Lung (tissue), 12 donors: ENCODE results near the gene ATMIN. TPM values are rescaled to one million over a fixed set of nuclear protein-coding genes. Genes with fewer than 3 reads are reported as not detected.

ENCODE experiments used
- ATAC-seq: fragments of 200-7000 bp; cut with Tn5 transposase; one replicate; pipeline ENCODE4 v1.9.1; 2020; ENCODE audit warnings: moderate number of reproducible peaks; ENCODE audit not compliant: insufficient read depth, low FRiP score
- DNase-seq, 3 donors: peaks; one replicate each; pipeline ENCODE4 v3.0.0-alpha.2; 2013 to 2017
- H3K27ac ChIP-seq, 2 donors: one replicate each; pipeline ENCODE4 v1.5.1; 2013; ENCODE audit warnings: mild to moderate bottlenecking in 2 of 2, moderate library complexity in 2 of 2, control low read depth in 1 of 2, inconsistent platforms in 1 of 2, low read depth in 1 of 2, low read length in 1 of 2
- H3K27me3 ChIP-seq, 3 donors: one replicate each; pipeline ENCODE4 v1.5.1; 2013; ENCODE audit warnings: low read length in 2 of 3; ENCODE audit not compliant: control insufficient read depth in 3 of 3, insufficient read depth in 3 of 3
- H3K36me3 ChIP-seq, 4 donors: one replicate each; pipeline ENCODE4 v1.5.1; 2013; ENCODE audit warnings: low read length in 4 of 4, mild to moderate bottlenecking in 1 of 4, moderate library complexity in 1 of 4; ENCODE audit not compliant: control insufficient read depth in 4 of 4, insufficient read depth in 4 of 4
- H3K4me1 ChIP-seq, 5 donors: one replicate each; pipeline ENCODE4 v1.5.1; 2013; ENCODE audit warnings: low read length in 5 of 5, mild to moderate bottlenecking in 2 of 5, moderate library complexity in 1 of 5; ENCODE audit not compliant: control insufficient read depth in 5 of 5, insufficient read depth in 5 of 5
- H3K4me3 ChIP-seq: one replicate; pipeline ENCODE4 v1.5.1; 2013; ENCODE audit warnings: mild to moderate bottlenecking, control low read depth, moderate library complexity
- H3K9ac ChIP-seq, 2 donors: one replicate each; pipeline ENCODE4 v1.5.1; 2013; ENCODE audit warnings: low read length in 2 of 2, control low read depth in 1 of 2; ENCODE audit not compliant: insufficient read depth in 1 of 2
- H3K9me3 ChIP-seq, 4 donors: one replicate each; pipeline ENCODE4 v1.5.1; 2013; ENCODE audit warnings: low read length in 3 of 4, mild to moderate bottlenecking in 1 of 4, moderate library complexity in 1 of 4; ENCODE audit not compliant: control insufficient read depth in 4 of 4, insufficient read depth in 3 of 4
- WGBS, 2 donors: extraction: QIAGEN DNeasy Blood & Tissue Kit; methylation state at CpG; one replicate each; pipeline ENCODE4 v1.1.7; 2013; 5-methylcytosine and 5-hydroxymethylcytosine counted together
- polyA plus RNA-seq, 2 donors: library from polyadenylated mRNA; stranded (reverse); fragments of 200-250 nt; gene quantifications; one replicate each; pipeline ENCODE4 v1.2.1, GENCODE V29; 2013
- total RNA-seq, 2 donors: library from RNA; depleted of rRNA in 1 of 2; stranded (reverse); fragments of >200 nt in 1 of 2; gene quantifications; one replicate each; pipeline ENCODE4 v1.2.1, GENCODE V29; 2014 to 2021
- TF ChIP-seq, protein P1 (sequence below): IDR thresholded peaks from 2 replicates; pipeline ENCODE4 v1.5.1; 2012; ENCODE audit warnings: mild to moderate bottlenecking; ENCODE audit errors: control extremely low read depth, extremely low read depth
- donor health status: control.
- donor health status: control.
- donor health status: Bipolar disorder and iron deficiency.
- donor health status: healthy.
- donor health status: DM: yes; HTN: yes; CAD: no.

Gene ATMIN
- total and polyA plus RNA-seq, 4 donors, result 11.6 to 28.8 (median 19.1) TPM

- H3K27ac ChIP-seq, result no peak overlapping the region
- peaks cover 0 to 30% (median 11%) of the 10 kb centered on the region in 5 donors for H3K4me1 ChIP-seq
- no peaks in the 10 kb centered on the region for H3K9me3 ChIP-seq
- ATAC-seq (no peak), DNase-seq (no peak)
- H3K36me3 ChIP-seq, result no peaks in the 10 kb centered on the region
- TF ChIP-seq, protein P1, sequence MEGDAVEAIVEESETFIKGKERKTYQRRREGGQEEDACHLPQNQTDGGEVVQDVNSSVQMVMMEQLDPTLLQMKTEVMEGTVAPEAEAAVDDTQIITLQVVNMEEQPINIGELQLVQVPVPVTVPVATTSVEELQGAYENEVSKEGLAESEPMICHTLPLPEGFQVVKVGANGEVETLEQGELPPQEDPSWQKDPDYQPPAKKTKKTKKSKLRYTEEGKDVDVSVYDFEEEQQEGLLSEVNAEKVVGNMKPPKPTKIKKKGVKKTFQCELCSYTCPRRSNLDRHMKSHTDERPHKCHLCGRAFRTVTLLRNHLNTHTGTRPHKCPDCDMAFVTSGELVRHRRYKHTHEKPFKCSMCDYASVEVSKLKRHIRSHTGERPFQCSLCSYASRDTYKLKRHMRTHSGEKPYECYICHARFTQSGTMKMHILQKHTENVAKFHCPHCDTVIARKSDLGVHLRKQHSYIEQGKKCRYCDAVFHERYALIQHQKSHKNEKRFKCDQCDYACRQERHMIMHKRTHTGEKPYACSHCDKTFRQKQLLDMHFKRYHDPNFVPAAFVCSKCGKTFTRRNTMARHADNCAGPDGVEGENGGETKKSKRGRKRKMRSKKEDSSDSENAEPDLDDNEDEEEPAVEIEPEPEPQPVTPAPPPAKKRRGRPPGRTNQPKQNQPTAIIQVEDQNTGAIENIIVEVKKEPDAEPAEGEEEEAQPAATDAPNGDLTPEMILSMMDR, result no peak
- WGBS, 2 donors, result 85 to 87% methylated on average over 5 of the region's 5 CpGs
- no peak overlapping the region for H3K4me3 ChIP-seq
- H3K27me3 ChIP-seq, result no peaks in the 10 kb centered on the region
- H3K9ac ChIP-seq, result no peak overlapping the region
Measured at GRCh38 chr16:81001330-81001729, 34.3 kb upstream of the ATMIN start.

- Histone ChIP-seq H3K27ac (peak overlapping the region in 1 of 2 donors; percentile 73), H3K27me3 (no peaks in the 10 kb centered on the region), H3K9ac (no peak overlapping the region), H3K4me1 (peaks cover 0 to 27% (median 7%) of the 10 kb centered on the region in 5 donors), H3K9me3 (no peaks in the 10 kb centered on the region), H3K4me3 (no peak overlapping the region), H3K36me3 (peaks cover 0 to 3% (median 0%) of the 10 kb centered on the region in 4 donors)
- no peak for DNase-seq
- WGBS, 2 donors, result 76 to 78% methylated on average over 4 of the region's 4 CpGs
- TF ChIP-seq, protein P1, result no peak
- no peak for ATAC-seq
Measured at GRCh38 chr16:81003064-81003463, 32.6 kb upstream of the ATMIN start.

- no peaks in the 10 kb centered on the region for H3K27me3 ChIP-seq
- no peak overlapping the region for H3K9ac ChIP-seq
- DNase-seq (peak in 1 of 3 donors; percentile 33), ATAC-seq (no peak)
- H3K27ac ChIP-seq, result peak overlapping the region; percentile 60 to 73
- no peaks in the 10 kb centered on the region for H3K9me3 ChIP-seq
- H3K4me1 ChIP-seq, result peaks cover 0 to 32% (median 9%) of the 10 kb centered on the region in 5 donors
- TF ChIP-seq, protein P1, result no peak
- no peak overlapping the region for H3K4me3 ChIP-seq
- 55 to 61% methylated on average over 11 of the region's 11 CpGs for WGBS, 2 donors
- H3K36me3 ChIP-seq, result peaks cover 0 to 3% (median 0%) of the 10 kb centered on the region in 4 donors
Measured at GRCh38 chr16:81003610-81004460, 31.8 kb upstream of the ATMIN start.
